ENCODE measurements around the gene EXOG.

DNA sequence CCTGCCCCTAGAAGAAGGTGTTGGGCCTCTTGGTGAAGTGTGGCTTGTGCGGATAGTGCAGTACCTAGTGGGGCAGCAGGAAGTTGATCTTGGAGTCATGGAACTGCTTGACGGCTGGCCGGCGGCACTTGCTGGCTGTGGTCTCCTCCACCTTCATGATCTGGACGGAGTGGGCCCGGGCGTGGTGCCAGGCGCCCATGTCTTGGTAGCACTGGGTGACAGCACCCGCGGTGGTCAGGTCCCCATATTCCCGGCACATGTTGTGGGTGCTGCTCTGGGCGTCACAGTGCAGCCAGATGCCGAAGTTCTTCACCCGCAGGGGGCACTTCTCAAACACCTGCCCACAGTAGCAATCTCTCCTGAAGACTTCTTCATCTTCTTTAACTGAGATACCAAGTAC lies 30.7 kb downstream of the EXOG start:
- TF ChIP-seq, protein P1, sequence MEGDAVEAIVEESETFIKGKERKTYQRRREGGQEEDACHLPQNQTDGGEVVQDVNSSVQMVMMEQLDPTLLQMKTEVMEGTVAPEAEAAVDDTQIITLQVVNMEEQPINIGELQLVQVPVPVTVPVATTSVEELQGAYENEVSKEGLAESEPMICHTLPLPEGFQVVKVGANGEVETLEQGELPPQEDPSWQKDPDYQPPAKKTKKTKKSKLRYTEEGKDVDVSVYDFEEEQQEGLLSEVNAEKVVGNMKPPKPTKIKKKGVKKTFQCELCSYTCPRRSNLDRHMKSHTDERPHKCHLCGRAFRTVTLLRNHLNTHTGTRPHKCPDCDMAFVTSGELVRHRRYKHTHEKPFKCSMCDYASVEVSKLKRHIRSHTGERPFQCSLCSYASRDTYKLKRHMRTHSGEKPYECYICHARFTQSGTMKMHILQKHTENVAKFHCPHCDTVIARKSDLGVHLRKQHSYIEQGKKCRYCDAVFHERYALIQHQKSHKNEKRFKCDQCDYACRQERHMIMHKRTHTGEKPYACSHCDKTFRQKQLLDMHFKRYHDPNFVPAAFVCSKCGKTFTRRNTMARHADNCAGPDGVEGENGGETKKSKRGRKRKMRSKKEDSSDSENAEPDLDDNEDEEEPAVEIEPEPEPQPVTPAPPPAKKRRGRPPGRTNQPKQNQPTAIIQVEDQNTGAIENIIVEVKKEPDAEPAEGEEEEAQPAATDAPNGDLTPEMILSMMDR (IDR thresholded peaks at IDR 0.05; ENCODE audit: insufficient read depth, low read length, poor library complexity, severe bottlenecking) = no peak
- TF ChIP-seq EZH2phosphoT487 (conservative IDR thresholded peaks at IDR 0.05; ENCODE audit: low read length) = no peak

Measured in SU-DHL-6 (cell line).